Body of pancreas (tissue), 4 donors: ENCODE results near the gene PNMT. TPM values are rescaled to one million over a fixed set of nuclear protein-coding genes. Genes with fewer than 3 reads are reported as not detected.

ENCODE experiments used
- ATAC-seq: fragments of 150-250 bp; one replicate; pipeline ENCODE4 v1.9.1; 2016
- DNase-seq, 4 donors: peaks; one replicate each; pipeline ENCODE4 v3.0.0-alpha.2; 2019
- H3K27ac ChIP-seq, 4 donors: fragments of 200-600 bp; sonication (generic); 1 replicate in 3 of 4; 2 replicates in 1 of 4; pipeline versions ENCODE4 v1.5.1 to v1.6.1; 2016 to 2019; ENCODE audit warnings: mild to moderate bottlenecking in 1 of 4, mixed read lengths in 1 of 4, moderate library complexity in 1 of 4
- H3K27me3 ChIP-seq, 2 donors: fragments of 200-600 bp; sonication (generic); one replicate each; pipeline ENCODE4 v1.6.0; 2016; ENCODE audit warnings: mild to moderate bottlenecking in 1 of 2
- H3K36me3 ChIP-seq, 2 donors: fragments of 200-600 bp; sonication (generic); replicated peaks in 1 of 2; 2 replicates each; pipeline ENCODE4 v1.5.1; 2016; ENCODE audit warnings: low read depth in 2 of 2; ENCODE audit not compliant: insufficient read depth in 1 of 2
- H3K4me1 ChIP-seq: fragments of 200-600 bp; sonication (generic); one replicate; pipeline ENCODE4 v1.6.0; 2016
- H3K4me3 ChIP-seq, 2 donors: fragments of 200-600 bp; sonication (generic); 1 replicate in 1 of 2; 2 replicates in 1 of 2; pipeline ENCODE4 v1.5.1; 2016 to 2019
- H3K9me3 ChIP-seq, 3 donors: fragments of 200-600 bp; sonication (generic); 1 replicate in 2 of 3; 2 replicates in 1 of 3; pipeline ENCODE4 v1.5.1; 2016
- CTCF ChIP-seq, 7 experiments: fragments of 450-650 bp in 4 of 7; fragments of 200-600 bp in 3 of 7; sonication (generic) in 3 of 7; IDR thresholded peaks; one replicate each; pipeline ENCODE4 v1.5.1; 2016 to 2019; ENCODE audit warnings: antibody characterized with exemption in 7 of 7
- POLR2A ChIP-seq, 3 donors: fragments of 450-650 bp; IDR thresholded peaks; one replicate each; pipeline ENCODE4 v1.6.1; 2016; ENCODE audit warnings: antibody characterized with exemption in 3 of 3, mild to moderate bottlenecking in 2 of 3
- WGBS, 2 donors: methylation state at CpG; one replicate each; pipeline ENCODE4 v1.1.5; 2017; 5-methylcytosine and 5-hydroxymethylcytosine counted together
- intact Hi-C: fragments of 100-400 bp; cut with DNase I; formaldehyde crosslinking; loops from one replicate; pipeline ENCODE4 v1.15.1; 2023
- total RNA-seq, 2 donors: library from RNA; depleted of rRNA; stranded (reverse); fragments of >200 nt; gene quantifications; one replicate each; pipeline ENCODE4 v1.1.0, GENCODE V29; 2016

The PNMT gene
- total RNA-seq, 2 donors from 2014 or later: 1.3 to 2.6 TPM

GRCh38 chr17:39701784-39702422 lies 33.6 kb downstream of the PNMT start:
- H3K9me3 ChIP-seq: no peaks in the 10 kb centered on the region
- no peaks in the 10 kb centered on the region for H3K36me3 ChIP-seq
- H3K4me3 ChIP-seq: no peak overlapping the region
- no peak for TF ChIP-seq CTCF (IDR thresholded peaks at IDR 0.05)
- TF ChIP-seq POLR2A (IDR thresholded peaks at IDR 0.05): no peak
- intact Hi-C loops: no loop called here
- ATAC-seq (no peak), DNase-seq (no peak)
- H3K27me3 ChIP-seq: no peaks in the 10 kb centered on the region
- 51 to 62% methylated on average over 4 of the region's 4 CpGs for WGBS, 2 donors
- H3K27ac ChIP-seq: peak overlapping the region; percentile 81 to 97 (median 96)
- peaks cover 67% of the 10 kb centered on the region for H3K4me1 ChIP-seq

GRCh38 chr17:39702901-39703893 lies 34.9 kb downstream of the PNMT start:
- H3K4me1 ChIP-seq: peaks cover 79% of the 10 kb centered on the region
- DNase-seq (no peak), ATAC-seq (no peak)
- H3K27me3 ChIP-seq: no peaks in the 10 kb centered on the region
- no peaks in the 10 kb centered on the region for H3K9me3 ChIP-seq
- H3K27ac ChIP-seq: peak overlapping the region; percentile 95 to 99 (median 97)
- H3K4me3 ChIP-seq: no peak overlapping the region
- WGBS, 2 donors: 49 to 55% methylated on average over 9 to 12 of the region's 12 CpGs
- intact Hi-C loops: no loop called here
- no peaks in the 10 kb centered on the region for H3K36me3 ChIP-seq
- TF ChIP-seq POLR2A (IDR thresholded peaks at IDR 0.05) (no peak), CTCF (IDR thresholded peaks at IDR 0.05) (no peak)

- H3K36me3 ChIP-seq: no peaks in the 10 kb centered on the region
- H3K27ac ChIP-seq: peak overlapping the region; percentile 95 to 99 (median 97)
- WGBS, 2 donors: 72 to 81% methylated on average over 3 to 5 of the region's 5 CpGs
- ATAC-seq (no peak), DNase-seq (no peak)
- TF ChIP-seq CTCF (IDR thresholded peaks at IDR 0.05) (no peak), POLR2A (IDR thresholded peaks at IDR 0.05) (no peak)
- intact Hi-C loops: no loop called here
- H3K27me3 ChIP-seq: no peaks in the 10 kb centered on the region
- H3K4me1 ChIP-seq: peaks cover 83% of the 10 kb centered on the region
- no peak overlapping the region for H3K4me3 ChIP-seq
- no peaks in the 10 kb centered on the region for H3K9me3 ChIP-seq
These were observed 35.7 kb downstream of the PNMT start for GRCh38 chr17:39703913-39704312.

GRCh38 chr17:39704821-39705551 lies 36.7 kb downstream of the PNMT start:
- ATAC-seq (no peak), DNase-seq (peak in 3 of 4 donors; percentile 31 to 54 (median 43))
- no peaks in the 10 kb centered on the region for H3K27me3 ChIP-seq
- no peak overlapping the region for H3K4me3 ChIP-seq
- H3K4me1 ChIP-seq: peaks cover 76% of the 10 kb centered on the region
- WGBS, 2 donors: 34 to 50% methylated on average over 8 to 11 of the region's 11 CpGs
- peak in 4 of 7 experiments; percentile 43 to 58 (median 51) for TF ChIP-seq CTCF (IDR thresholded peaks at IDR 0.05)
- TF ChIP-seq POLR2A (IDR thresholded peaks at IDR 0.05): no peak
- H3K9me3 ChIP-seq: no peaks in the 10 kb centered on the region
- peak overlapping the region; percentile 95 to 99 (median 97) for H3K27ac ChIP-seq
- no peaks in the 10 kb centered on the region for H3K36me3 ChIP-seq
- intact Hi-C loops: no loop called here
